Measurements from ENCODE around the gene UAP1L1. TPM values are rescaled to one million over a fixed set of nuclear protein-coding genes. Genes with fewer than 3 reads are reported as not detected.
"Not testable (repeated sequence)": the region's sequence is repeated elsewhere in the genome, so short reads cannot be mapped to it uniquely, and the experiment has no call there.

Gene UAP1L1
- total RNA-seq, 1 donor from 2014 or later, result 15.4 TPM

- intact Hi-C loops (cut with micrococcal nuclease), result no loop called here
Observed at GRCh38 chr9:137112564-137113384, 35.5 kb downstream of the UAP1L1 start.

DNA sequence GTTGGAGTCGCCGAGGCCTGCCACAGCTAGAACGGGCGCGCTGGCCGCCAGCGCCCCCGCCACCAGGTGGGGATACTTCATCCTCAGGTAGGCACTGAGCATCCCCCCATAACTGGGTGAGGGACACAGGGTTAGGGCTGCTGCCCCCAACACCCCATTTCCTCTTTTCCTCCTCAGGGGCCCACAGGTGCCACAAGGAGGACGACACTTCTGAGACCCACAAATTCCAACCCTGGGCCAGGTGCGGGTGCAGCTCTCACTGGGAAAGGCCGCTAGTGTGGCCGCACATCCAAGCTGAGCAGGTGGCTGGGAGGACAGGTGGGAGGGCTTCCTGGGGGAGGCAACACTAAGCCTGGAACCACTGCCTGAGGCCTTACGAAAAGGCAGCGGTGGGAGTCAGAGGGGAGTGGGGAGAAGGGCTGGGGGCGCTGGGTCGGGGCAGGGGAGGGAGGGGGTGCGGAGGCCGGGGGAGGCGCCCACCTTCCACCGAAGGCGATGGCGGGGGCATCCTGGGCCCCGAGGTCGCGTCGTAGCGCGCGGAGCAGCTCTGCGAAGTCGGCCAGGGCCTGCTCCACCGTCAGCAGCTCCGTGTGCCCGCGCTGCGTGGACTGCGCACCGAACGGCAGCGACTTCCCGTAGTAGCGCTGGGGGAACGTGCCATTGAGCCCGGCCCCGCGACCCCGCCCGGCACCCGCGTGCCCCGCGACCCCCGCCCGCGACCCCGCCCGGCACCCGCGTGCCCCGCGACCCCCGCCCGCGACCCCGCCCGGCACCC is 36.3 kb downstream of the UAP1L1 start:
- intact Hi-C loops (cut with micrococcal nuclease), result loop anchor here (1.0 kb wide), 4 partner anchors 18 to 110 kb away; partner anchors contain the start of genes MAN1B1 and SAPCD2

GRCh38 chr9:137114220-137114612 is 36.9 kb downstream of the UAP1L1 start:
- intact Hi-C loops (cut with micrococcal nuclease), result loop anchor here (1.0 kb wide), 4 partner anchors 19 to 109 kb away; partner anchors contain the start of genes MAN1B1 and SAPCD2

DNA sequence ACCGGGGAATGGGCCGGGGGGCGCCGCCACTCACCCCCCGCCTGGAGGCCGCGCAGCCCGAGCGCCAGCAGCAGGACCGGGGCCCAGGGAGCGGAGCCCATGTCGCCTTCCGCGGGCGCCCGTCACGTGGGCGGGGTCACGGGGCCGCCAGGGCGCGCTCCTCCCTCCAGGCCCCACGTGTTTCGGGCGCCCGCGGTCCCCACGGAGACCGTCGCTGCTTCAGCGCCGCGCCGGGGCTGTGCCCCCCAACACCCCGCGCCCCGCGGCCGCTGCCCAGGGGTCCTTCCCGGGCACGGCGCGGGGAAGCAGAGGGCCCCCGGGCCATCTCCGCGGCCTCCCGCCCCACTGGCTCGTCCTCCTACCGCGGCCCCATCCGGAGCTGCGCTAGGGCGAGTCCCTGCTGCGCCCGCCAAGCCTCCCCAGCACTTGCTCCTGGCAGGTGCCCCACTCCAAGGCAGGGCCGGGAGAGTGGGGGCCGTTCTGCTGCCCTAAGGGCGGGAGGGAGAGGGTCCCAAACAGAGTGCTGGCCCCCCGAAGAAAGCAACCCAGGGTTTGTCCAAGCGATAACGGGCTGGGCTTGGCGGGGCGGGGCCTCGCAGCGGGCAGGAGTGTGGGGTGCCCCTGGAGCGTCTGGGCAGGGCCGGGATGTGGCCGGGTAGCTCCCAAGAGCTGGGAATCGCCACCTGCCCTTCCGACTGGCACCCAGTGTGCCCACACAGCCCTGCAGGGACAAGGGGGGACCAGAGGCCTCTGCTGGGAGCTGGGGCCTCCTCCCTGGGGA is 37.5 kb downstream of the UAP1L1 start, which contains the start of gene DPP7:
DPP7 (minus strand) TSS at position 121 of the 781 bp plus-strand sequence; CDS start at position 101, 20 bp downstream.
- intact Hi-C loops (cut with micrococcal nuclease), result loop anchor here (1.0 kb wide), 4 partner anchors 20 to 108 kb away; partner anchors contain the start of genes MAN1B1 and SAPCD2

- intact Hi-C loops (cut with micrococcal nuclease), result no loop called here
Observed at GRCh38 chr9:137115394-137116026, 38.2 kb downstream of the UAP1L1 start.

DNA sequence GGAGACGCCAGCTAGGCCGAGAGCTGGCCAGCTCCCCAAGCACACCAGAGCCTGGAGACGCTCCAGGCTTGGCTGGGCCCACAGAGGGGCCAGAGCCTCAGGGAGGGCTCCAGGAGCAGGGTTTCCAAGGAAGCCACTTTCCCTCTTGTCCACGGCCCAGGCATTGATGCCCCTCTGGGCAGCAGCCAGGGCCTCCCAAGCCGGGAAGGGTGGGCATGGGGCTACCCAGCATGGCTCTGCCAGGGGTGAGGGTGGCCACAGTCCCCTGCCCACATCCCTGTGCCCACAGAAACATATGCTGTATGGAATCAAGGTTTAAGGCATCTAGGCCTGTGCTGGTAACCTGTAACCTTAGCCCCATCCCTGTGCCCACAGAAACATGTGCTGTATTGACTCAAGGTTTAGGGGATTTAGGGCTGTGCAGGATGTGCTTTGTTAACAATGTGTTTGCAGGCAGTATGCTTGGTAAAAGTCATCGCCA is 38.8 kb downstream of the UAP1L1 start:
- intact Hi-C loops (cut with micrococcal nuclease), result no loop called here

- intact Hi-C loops (cut with micrococcal nuclease), result no loop called here
Observed at GRCh38 chr9:137116728-137117127, 39.4 kb downstream of the UAP1L1 start.

GRCh38 chr9:137117269-137117731 is 40.0 kb downstream of the UAP1L1 start:
- intact Hi-C loops (cut with micrococcal nuclease), result no loop called here

GRCh38 chr9:137118092-137118603 is 40.8 kb downstream of the UAP1L1 start:
- intact Hi-C loops (cut with micrococcal nuclease), result loop anchor here (1.0 kb wide), 1 partner anchor 118 kb away; no protein-coding TSS in a partner anchor

DNA sequence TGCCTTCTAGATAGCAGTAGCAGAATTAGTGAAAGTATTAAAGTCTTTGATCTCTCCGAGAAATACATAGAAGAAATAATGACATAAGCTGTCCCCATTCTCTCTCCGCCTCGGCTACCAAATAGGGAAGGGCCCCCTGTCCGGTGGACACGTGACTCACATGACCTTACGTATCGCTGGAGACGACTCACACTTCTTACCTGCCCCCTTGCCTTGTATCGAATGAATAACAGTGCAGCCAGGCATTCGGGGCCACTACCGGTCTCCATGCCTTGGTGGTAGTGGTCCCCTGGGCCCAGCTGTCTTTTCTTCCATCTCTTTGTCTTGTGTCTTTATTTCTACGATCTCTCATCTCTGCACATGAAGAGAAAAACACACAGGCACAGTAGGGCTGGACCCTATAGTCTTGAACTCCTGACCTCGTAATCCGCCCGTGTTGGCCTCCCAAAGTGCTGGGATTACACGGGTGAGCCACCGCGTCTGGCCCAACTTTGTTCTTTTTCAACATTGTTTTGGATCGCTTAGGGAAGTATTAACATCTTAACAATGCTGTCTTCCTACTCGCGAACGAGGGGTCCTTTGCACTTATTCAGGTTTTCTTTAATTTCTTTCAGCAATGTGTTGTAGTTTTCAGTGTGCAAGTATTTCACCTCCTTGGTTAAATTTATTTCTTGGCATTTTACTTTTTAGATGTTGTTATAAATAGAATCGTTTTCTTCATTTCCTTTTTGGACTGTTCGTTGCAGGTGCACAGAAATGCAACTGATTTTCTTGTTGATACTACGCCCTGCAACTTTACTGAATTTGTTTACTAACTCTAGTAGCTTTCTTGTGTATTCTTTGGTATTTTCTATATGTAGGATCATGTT is 44.8 kb downstream of the UAP1L1 start:
- intact Hi-C loops (cut with micrococcal nuclease), result not testable (repeated sequence)

GRCh38 chr9:137122796-137123467 is 45.6 kb downstream of the UAP1L1 start:
- intact Hi-C loops (cut with micrococcal nuclease), result not testable (repeated sequence)

GRCh38 chr9:137123468-137123837 is 46.1 kb downstream of the UAP1L1 start:
- intact Hi-C loops (cut with micrococcal nuclease), result no loop called here

DNA sequence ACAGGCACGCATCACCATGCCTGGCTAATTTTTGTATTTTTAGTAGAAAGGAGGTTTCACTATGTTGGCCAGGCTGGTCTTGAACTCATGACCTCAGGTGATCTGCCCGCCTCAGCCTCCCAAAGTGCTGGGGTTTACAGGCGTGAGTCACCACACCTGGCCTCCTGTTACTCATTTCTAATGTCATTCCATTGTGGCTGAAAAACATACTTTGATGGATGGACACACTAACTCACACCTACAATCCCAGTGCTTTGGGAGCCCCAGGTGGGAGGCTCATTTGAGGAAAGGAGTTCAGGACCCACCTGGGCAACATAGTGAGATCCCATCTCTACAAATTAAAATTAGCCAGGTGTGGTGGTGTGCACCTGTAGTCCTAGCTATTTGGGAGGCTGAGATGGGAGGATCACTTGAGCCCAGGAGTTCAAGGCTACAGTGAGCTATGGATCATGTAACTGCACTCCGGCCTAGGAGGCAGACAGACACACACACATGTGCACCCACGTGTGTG is 46.7 kb downstream of the UAP1L1 start:
- intact Hi-C loops (cut with micrococcal nuclease), result not testable (repeated sequence)

- intact Hi-C loops (cut with micrococcal nuclease), result loop anchor here (1.0 to 5.0 kb wide), 3 partner anchors 31 to 81 kb away; partner anchors contain the start of genes ANAPC2, NDOR1, SSNA1 and TMEM203
Observed at GRCh38 chr9:137126786-137127185, 49.5 kb downstream of the UAP1L1 start.

- intact Hi-C loops (cut with micrococcal nuclease), result loop anchor here (1.0 to 5.0 kb wide), 4 partner anchors 32 to 95 kb away; partner anchors contain the start of genes ANAPC2, NDOR1, RNF208 and SSNA1
Observed at GRCh38 chr9:137127301-137128157, 50.2 kb downstream of the UAP1L1 start.

GRCh38 chr9:137128158-137128861 is 51.0 kb downstream of the UAP1L1 start:
- intact Hi-C loops (cut with micrococcal nuclease), result loop anchor here (2.0 to 5.0 kb wide), 3 partner anchors 59 to 94 kb away; partner anchors contain the start of genes ANAPC2, NDOR1, RNF208 and SSNA1

All from T-helper 2 cell treated with Interferon-gamma antibody and Interleukin-4, amounts not matched to agents 100 ng/mL and 5 ng/mL, for 36 hours (primary cell).